Endothelial cell (in vitro differentiated cells): ENCODE results near the gene ESPNL. TPM values are rescaled to one million over a fixed set of nuclear protein-coding genes. Genes with fewer than 3 reads are reported as not detected.
"Not testable (repeated sequence)": the region's sequence is repeated elsewhere in the genome, so short reads cannot be mapped to it uniquely, and the experiment has no call there.

Experiments used
- DNase-seq: peaks from one replicate; pipeline ENCODE4 v3.0.0; 2021; ENCODE audit warnings: low spot score
- H3K27ac Mint-ChIP-seq: one replicate; pipeline ENCODE4 v1.8.0; 2021; ENCODE audit warnings: mixed read lengths, inconsistent platforms; ENCODE audit not compliant: unreplicated experiment
- H3K27me3 Mint-ChIP-seq: one replicate; pipeline ENCODE4 v1.8.0; 2021; ENCODE audit warnings: mild to moderate bottlenecking, moderate library complexity, mixed read lengths, inconsistent platforms; ENCODE audit not compliant: unreplicated experiment
- H3K36me3 Mint-ChIP-seq: one replicate; pipeline ENCODE4 v1.8.0; 2021; ENCODE audit warnings: mild to moderate bottlenecking, low read depth, mixed read lengths, inconsistent platforms; ENCODE audit not compliant: unreplicated experiment
- H3K4me1 Mint-ChIP-seq: one replicate; pipeline ENCODE4 v1.8.0; 2021; ENCODE audit warnings: mild to moderate bottlenecking, mixed read lengths, inconsistent platforms; ENCODE audit not compliant: unreplicated experiment
- H3K4me3 Mint-ChIP-seq: one replicate; pipeline ENCODE4 v1.8.0; 2021; ENCODE audit warnings: mild to moderate bottlenecking, mixed read lengths, inconsistent platforms; ENCODE audit not compliant: unreplicated experiment
- H3K9me3 Mint-ChIP-seq: one replicate; pipeline ENCODE4 v1.8.0; 2021; ENCODE audit warnings: mixed read lengths, inconsistent platforms; ENCODE audit not compliant: unreplicated experiment
- CTCF ChIP-seq: fragments of 200-600 bp; sonication (generic); IDR thresholded peaks from one replicate; pipeline ENCODE4 v1.5.0; 2021; ENCODE audit warnings: antibody characterized with exemption; ENCODE audit not compliant: unreplicated experiment
- total RNA-seq: library from RNA; stranded (reverse); fragmentation: NEBNext Ultra II Directional; extraction: Animal tissue kit (Norgen Biotek cat#: 25700); gene quantifications from one replicate; pipeline ENCODE4 v1.2.1, GENCODE V29; 2021; ENCODE audit not compliant: unreplicated experiment

ESPNL gene
- total RNA-seq, 1 donor from 2014 or later, result 0.82 TPM

- Mint-ChIP-seq H3K27me3 (peaks cover 5% of the 10 kb centered on the region), H3K9me3 (no peaks in the 10 kb centered on the region), H3K4me1 (peaks cover 17% of the 10 kb centered on the region), H3K4me3 (no peak overlapping the region), H3K36me3 (peaks cover 23% of the 10 kb centered on the region), H3K27ac (no peak overlapping the region)
- DNase-seq, result no peak
- TF ChIP-seq CTCF, result no peak
Observed at GRCh38 chr2:238063414-238064189, 36.5 kb upstream of the ESPNL start.

GRCh38 chr2:238064376-238064775 is 35.8 kb upstream of the ESPNL start:
- H3K9me3 Mint-ChIP-seq, result no peaks in the 10 kb centered on the region
- no peak overlapping the region for H3K27ac Mint-ChIP-seq
- TF ChIP-seq CTCF, result no peak
- H3K27me3 Mint-ChIP-seq, result peaks cover 3% of the 10 kb centered on the region
- peaks cover 20% of the 10 kb centered on the region for H3K36me3 Mint-ChIP-seq
- no peak for DNase-seq
- no peak overlapping the region for H3K4me3 Mint-ChIP-seq
- H3K4me1 Mint-ChIP-seq, result peaks cover 15% of the 10 kb centered on the region

GRCh38 chr2:238065071-238065846 is 34.9 kb upstream of the ESPNL start:
- Mint-ChIP-seq H3K4me3 (no peak overlapping the region), H3K27me3 (no peaks in the 10 kb centered on the region), H3K4me1 (peaks cover 9% of the 10 kb centered on the region), H3K27ac (no peak overlapping the region), H3K36me3 (peaks cover 18% of the 10 kb centered on the region), H3K9me3 (no peaks in the 10 kb centered on the region)
- no peak for TF ChIP-seq CTCF
- no peak for DNase-seq

- DNase-seq, result no peak
- Mint-ChIP-seq H3K4me1 (peaks cover 8% of the 10 kb centered on the region), H3K27ac (no peak overlapping the region), H3K4me3 (peak overlapping the region; percentile 22), H3K36me3 (peaks cover 18% of the 10 kb centered on the region), H3K9me3 (no peaks in the 10 kb centered on the region), H3K27me3 (no peaks in the 10 kb centered on the region)
- no peak for TF ChIP-seq CTCF
Observed at GRCh38 chr2:238066218-238066617, 33.9 kb upstream of the ESPNL start.

- H3K9me3 Mint-ChIP-seq, DNase-seq, H3K4me1 Mint-ChIP-seq, H3K27ac Mint-ChIP-seq, H3K27me3 Mint-ChIP-seq: not testable (repeated sequence)
- Mint-ChIP-seq H3K36me3 (peaks cover 18% of the 10 kb centered on the region), H3K4me3 (peak overlapping the region; percentile 22)
Observed at GRCh38 chr2:238066718-238067117, 33.4 kb upstream of the ESPNL start.
